HG02759 (cell line): ENCODE results near the gene MOB1A.

Experiments used
- ATAC-seq: cut with Tn5 transposase; IDR thresholded peaks from one replicate; pipeline ENCODE4 v1.9.1; 2021; ENCODE audit warnings: mild to moderate bottlenecking, moderate library complexity; ENCODE audit not compliant: unreplicated experiment

The MOB1A gene

GRCh38 chr2:74109551-74109950, 69.1 kb downstream of the MOB1A start:
- no peak for ATAC-seq

- no peak for ATAC-seq
These were observed 71.6 kb downstream of the MOB1A start for GRCh38 chr2:74107071-74107470.

- ATAC-seq = no peak
These were observed 73.3 kb downstream of the MOB1A start for GRCh38 chr2:74105413-74105812.

- ATAC-seq = no peak
These were observed 73.8 kb downstream of the MOB1A start for GRCh38 chr2:74104839-74105238.

- no peak for ATAC-seq
These were observed 74.9 kb downstream of the MOB1A start for GRCh38 chr2:74103763-74104162.
